NK-92 (cell line): ENCODE data around the gene KCNE4.
"Not testable (repeated sequence)": the region's sequence is repeated elsewhere in the genome, so short reads cannot be mapped to it uniquely, and the experiment has no call there.

Experiments
- DNase-seq: peaks from one replicate; lab custom pipeline; 2025; ENCODE audit not compliant: unreplicated experiment; lab: John Stamatoyannopoulos, UW

KCNE4 gene

DNA sequence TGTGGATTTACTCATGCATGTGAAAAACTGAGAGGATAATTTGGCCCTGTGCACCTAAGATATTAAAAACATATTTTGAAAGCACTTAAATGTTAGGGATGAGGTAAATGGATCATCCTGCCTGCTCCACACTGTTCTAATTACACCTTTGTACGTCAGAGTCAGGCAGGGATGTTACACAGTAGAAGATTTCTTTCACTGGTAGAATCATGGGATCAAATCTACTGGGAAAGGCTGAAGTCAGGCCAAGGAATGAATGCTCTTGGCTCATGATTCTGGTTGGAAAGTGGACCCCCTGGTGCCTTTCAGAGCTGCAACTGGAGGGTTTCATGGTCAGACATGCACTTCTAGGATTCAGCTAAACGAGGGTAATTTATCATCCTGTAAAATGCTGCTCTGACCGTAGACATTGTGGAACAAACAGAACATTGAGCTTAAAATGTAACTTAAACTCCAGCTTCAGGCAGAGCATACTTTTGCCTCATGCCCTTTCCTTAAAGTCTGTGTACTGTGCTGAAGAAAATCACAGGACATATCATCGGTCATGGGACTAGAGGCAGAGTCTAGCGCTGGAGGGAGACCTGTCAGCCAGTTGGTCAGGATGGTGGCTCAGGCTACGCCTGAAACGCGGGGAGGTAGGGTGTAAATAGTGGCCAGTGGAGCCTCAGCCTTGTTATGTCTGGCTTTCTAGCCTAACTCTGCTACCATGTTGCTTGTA, 4.9 kb downstream of the KCNE4 start:
- no peak for DNase-seq

- no peak for DNase-seq
Observed at GRCh38 chr2:223057569-223057968, 5.6 kb downstream of the KCNE4 start.

DNA sequence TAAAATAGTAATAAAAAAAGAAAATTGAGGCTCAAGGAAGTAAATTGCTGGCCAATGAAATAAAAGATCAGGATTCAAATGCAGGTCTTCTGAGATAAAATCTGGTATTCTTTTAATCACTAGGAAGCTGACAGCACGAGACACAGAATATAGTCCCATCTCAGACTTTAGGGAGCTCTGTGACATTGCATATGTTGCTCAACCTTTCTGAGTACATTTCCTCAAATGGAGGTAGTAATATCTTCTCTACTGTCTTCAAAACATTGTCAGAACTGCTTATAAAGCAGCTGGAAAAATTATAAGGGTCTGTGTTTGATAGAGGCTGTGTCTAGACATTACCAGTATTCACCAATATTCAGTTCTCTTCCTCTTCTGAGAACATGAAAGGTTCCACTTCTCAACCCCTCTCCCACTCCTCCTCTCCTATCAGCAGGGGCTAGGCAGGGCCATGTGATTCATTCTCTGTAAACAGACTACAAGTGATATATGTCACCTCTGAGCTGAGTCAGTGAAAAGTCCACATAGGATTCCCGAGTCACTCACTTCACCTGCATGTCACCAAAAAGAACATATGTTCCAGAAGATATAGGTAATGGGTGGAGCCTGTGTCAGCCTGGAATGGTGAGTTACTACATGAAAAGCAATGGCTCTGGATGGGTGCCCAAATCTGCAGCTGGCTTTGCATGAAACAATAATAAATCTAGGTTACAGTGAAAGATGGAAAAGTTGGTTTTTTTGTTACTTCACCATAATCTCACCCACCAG, 7.1 kb downstream of the KCNE4 start:
- no peak for DNase-seq

DNA sequence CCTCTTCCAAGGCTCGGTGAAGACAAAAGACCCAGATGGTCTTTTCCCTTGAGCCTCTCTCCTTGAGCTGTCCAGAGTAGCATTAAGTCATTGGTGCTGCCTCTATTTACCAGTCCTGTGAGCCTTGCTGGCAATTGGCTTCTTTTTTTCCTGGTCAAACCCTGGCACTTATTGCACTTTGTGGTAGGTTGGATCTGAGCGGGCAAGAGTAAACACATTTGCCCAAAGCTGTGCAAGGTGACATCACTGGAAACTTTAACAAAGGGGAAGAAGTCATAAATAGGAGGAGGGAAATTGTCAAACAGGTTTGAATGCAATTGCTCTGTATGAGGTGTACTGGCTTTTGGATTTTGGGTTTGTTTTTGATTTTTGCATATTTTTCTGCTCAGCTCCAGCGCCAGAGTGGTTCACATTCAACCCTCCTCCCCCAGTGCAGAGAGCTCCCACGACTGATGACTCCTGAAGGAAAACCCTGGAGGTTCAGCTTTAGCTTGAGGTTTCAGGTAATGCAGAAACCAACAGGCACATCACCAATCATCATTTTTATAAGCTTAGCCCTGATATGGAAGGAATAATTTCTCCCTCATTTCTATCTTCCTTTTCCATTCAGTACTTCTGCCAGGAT, 8.3 kb downstream of the KCNE4 start:
- DNase-seq, result no peak

DNA sequence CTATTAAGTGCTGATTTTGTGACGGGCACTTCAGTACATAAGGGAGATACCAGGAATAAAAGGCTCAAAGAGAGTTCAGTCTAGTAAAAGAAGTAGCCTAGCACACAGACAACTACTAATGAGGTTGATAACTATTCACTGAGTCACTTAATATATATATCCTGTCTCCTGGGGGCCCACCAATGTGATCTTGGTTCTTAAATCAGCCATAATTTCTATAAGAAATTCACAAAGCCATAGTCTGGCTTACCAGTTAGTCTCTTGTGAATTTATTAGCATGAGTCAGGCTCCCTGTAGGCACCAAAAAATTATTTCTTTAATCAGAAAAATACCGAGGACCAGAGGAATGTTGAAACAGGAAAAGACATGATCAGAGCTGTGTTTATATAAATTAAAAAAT, 10.4 kb downstream of the KCNE4 start:
- no peak for DNase-seq

GRCh38 chr2:223065107-223065506, 13.1 kb downstream of the KCNE4 start:
- no peak for DNase-seq

DNA sequence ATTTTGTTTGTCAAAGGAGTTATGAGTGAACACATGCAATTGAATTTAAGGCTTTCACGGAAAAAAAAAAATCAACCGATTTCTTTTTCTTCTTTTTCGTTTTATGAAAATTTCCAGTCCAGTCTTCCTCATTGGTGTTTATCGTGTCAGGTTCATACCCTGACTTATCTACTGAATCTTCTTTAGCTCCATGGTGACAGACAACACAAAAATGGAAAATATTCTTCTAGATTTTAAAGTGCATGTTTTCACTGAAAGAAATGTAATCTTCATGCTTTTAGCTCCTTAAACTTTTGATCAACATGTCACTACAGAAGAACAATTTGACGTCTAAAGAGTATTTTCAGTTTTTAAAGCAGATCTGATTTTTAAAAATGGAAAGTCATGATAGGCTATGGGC, 14.7 kb downstream of the KCNE4 start:
- DNase-seq, result no peak

GRCh38 chr2:223068071-223068470, 16.1 kb downstream of the KCNE4 start:
- DNase-seq, result no peak

DNA sequence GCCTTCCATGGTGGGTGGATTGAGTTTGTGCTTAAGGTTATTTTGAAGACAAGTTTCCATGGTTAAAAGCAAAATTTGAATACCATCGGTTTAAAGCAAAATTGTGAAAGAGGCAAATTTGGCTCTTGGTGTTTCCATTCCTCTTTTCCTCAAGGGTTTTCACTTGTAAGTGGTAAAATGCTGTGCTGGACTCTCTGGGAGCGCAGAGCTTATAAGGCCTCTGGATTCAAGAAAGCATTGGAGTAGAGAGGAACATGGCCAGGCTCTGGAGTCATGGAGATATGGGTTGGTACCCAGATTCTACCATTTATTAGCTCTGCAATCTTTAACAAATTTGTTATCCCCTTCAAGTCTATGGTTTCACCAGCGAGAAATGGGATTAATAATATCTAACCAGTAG, 17.5 kb downstream of the KCNE4 start:
- no peak for DNase-seq

- DNase-seq, result no peak
Observed at GRCh38 chr2:223069988-223070387, 18.0 kb downstream of the KCNE4 start.

GRCh38 chr2:223071139-223071538, 19.1 kb downstream of the KCNE4 start:
- DNase-seq, result no peak

DNA sequence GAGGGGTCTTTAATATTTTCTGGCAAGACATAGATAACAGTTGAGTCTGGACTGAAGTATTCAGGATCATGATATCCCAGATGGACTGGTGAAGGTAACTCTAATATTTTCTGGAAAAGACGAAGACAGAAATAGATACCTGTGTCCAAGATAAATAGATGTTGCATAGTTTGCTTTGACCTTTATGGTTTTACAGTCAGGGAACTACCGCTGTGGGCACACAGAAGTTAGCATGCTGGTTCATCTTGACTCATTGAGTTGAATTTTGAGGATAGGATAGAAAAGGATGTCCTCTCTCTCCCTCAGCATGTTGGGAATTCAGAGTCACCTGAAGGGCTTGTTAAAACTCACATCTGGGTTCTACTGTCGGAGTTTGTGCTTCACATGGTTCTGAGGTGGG, 20.8 kb downstream of the KCNE4 start:
- DNase-seq, result no peak

DNA sequence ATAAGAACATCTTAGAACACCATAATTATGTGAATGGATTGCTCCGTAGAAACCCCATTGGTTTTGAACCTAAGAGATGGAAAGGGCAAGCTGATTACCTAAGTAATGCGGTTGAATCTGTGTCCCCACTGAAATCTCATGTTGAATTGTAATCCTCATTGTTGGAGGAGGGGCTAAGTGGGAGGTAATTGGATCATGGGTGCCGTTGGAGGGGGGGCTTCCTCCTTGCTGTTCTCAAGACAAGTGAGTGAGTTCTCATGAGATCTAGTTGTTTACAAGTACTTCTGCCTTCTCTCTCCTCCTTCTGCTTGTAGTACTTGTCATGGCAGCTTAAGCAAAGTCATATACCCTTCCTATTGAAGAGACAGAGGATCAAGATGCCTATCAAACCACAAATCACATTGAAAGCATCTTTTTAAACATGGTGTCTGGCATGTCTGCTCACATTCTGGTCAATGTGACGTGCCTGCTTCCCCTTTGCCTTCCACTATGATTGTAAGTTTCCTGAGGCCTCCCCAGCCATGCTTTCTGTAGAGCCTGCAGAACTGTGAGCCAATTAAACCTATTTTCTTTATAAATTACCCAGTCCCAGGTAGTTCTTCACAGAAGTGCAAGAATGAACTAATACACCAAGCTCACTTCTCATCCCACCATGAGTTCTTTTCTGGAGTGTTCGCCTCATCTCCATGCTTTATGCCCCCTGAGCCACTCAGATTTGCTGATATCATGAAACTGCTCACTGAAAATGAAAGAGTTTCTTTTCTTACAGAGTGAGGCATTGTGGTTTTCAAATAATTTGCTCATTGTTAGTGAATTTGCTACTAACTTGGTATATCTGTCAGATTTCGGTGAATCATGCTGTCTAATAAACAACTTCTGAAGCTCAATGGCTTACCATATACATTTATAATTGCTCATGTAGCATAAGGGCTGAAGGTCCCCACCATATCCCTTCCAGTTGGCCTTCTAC, 23.6 kb downstream of the KCNE4 start:
- DNase-seq, result no peak

GRCh38 chr2:223076573-223076972, 24.6 kb downstream of the KCNE4 start:
- no peak for DNase-seq

GRCh38 chr2:223078482-223078881, 26.5 kb downstream of the KCNE4 start:
- DNase-seq, result no peak

- DNase-seq, result no peak
Observed at GRCh38 chr2:223079378-223079777, 27.4 kb downstream of the KCNE4 start.

DNA sequence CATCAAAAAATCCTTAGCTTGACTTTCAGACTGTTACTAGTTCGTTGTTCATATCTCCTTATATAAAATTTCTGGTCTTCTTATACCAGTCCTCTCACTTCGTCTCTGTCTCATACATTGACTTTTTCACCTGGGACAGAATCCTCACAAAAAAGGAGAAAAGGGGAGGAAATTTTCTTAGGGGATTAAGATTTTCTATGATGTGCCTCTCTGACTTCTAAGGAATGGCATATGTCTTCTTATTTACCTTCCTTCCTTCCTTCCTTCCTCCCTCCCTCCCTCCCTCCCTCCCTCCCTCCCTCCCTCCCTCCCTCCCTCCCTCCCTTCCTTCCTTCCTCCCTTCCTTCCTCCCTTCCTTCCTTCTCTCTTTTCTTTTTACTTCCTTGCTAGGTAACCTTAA, 27.9 kb downstream of the KCNE4 start:
- DNase-seq, result no peak

GRCh38 chr2:223080790-223081360, 28.9 kb downstream of the KCNE4 start:
- not testable (repeated sequence) for DNase-seq

GRCh38 chr2:223081789-223082188, 29.8 kb downstream of the KCNE4 start:
- DNase-seq, result no peak

DNA sequence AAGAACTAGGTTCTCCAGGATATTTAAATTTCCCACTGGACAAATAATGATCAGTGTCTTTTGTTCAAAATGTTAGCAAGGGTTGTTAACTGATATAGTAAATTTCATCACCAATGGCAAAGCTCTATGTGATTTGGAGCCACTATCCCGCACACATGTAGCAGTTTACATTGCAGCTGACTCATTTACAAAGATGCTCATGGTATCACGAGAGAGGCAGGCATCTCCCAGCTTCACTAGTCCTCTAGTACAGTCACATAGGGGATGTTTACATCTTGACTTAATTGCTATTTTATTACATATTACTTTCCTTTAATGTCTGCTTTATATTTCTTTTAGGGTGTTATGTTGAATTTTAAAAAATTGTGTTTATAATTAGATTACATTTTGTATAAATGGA, 30.7 kb downstream of the KCNE4 start:
- DNase-seq, result no peak
